ENCODE data around the gene AKAP14.
"Not testable (repeated sequence)": the region's sequence is repeated elsewhere in the genome, so short reads cannot be mapped to it uniquely, and the experiment has no call there.

The AKAP14 gene

GRCh38 chrX:119919835-119920585 lies 24.3 kb downstream of the AKAP14 start:
- DNase-seq (ENCODE audit: low read depth in 2 of 3, low spot score in 2 of 3): no peak

GRCh38 chrX:119922391-119922790 lies 26.7 kb downstream of the AKAP14 start:
- not testable (repeated sequence) for DNase-seq (ENCODE audit: low read depth in 2 of 3, low spot score in 2 of 3)

- no peak for DNase-seq (ENCODE audit: low read depth in 2 of 3, low spot score in 2 of 3)
These were observed 39.7 kb downstream of the AKAP14 start for GRCh38 chrX:119935215-119935874.

GRCh38 chrX:119941336-119941735 lies 45.6 kb downstream of the AKAP14 start:
- no peak for DNase-seq (ENCODE audit: low read depth in 2 of 3, low spot score in 2 of 3)

GRCh38 chrX:119942173-119942819 lies 46.6 kb downstream of the AKAP14 start:
- no peak for DNase-seq (ENCODE audit: low read depth in 2 of 3, low spot score in 2 of 3)

- DNase-seq (ENCODE audit: low read depth in 2 of 3, low spot score in 2 of 3): no peak
These were observed 47.1 kb downstream of the AKAP14 start for GRCh38 chrX:119942831-119943184.

GRCh38 chrX:119943185-119943988 lies 47.7 kb downstream of the AKAP14 start, which contains the start of gene NKAP:
NKAP (minus strand) TSS chrX:119943751; CDS start chrX:119943605, 146 bp downstream.
- DNase-seq (ENCODE audit: low read depth in 2 of 3, low spot score in 2 of 3): peak; percentile 49 to 60 (median 55)

GRCh38 chrX:119945481-119945880 lies 49.8 kb downstream of the AKAP14 start:
- DNase-seq (ENCODE audit: low read depth in 2 of 3, low spot score in 2 of 3): no peak

GRCh38 chrX:119948381-119948780 lies 52.7 kb downstream of the AKAP14 start:
- no peak for DNase-seq (ENCODE audit: low read depth in 2 of 3, low spot score in 2 of 3)

- no peak for DNase-seq (ENCODE audit: low read depth in 2 of 3, low spot score in 2 of 3)
These were observed 58.7 kb downstream of the AKAP14 start for GRCh38 chrX:119954374-119954773.

GRCh38 chrX:119955807-119956570 lies 60.3 kb downstream of the AKAP14 start:
- DNase-seq (ENCODE audit: low read depth in 2 of 3, low spot score in 2 of 3): peak in 2 of 3 experiments; percentile 21 to 44

GRCh38 chrX:119960625-119961024 lies 64.9 kb downstream of the AKAP14 start:
- no peak for DNase-seq (ENCODE audit: low read depth in 2 of 3, low spot score in 2 of 3)

- DNase-seq (ENCODE audit: low read depth in 2 of 3, low spot score in 2 of 3): not testable (repeated sequence)
These were observed 71.1 kb downstream of the AKAP14 start for GRCh38 chrX:119966837-119967236.

All from activated CD8-positive, alpha-beta memory T cell treated with anti-CD3 and anti-CD28 coated beads for 48 hours (primary cell).